ENCODE data around the gene CD99L2. TPM values are rescaled to one million over a fixed set of nuclear protein-coding genes. Genes with fewer than 3 reads are reported as not detected.

Gene CD99L2
- total and polyA plus RNA-seq, 4 donors, result 22.3 to 39.6 (median 23.8) TPM

GRCh38 chrX:150926791-150927190, 28.3 kb upstream of the CD99L2 start:
- Histone ChIP-seq H3K9ac (ENCODE audit: insufficient read depth in 1 of 2, low read length in 2 of 2) (no peak overlapping the region), H3K27ac (ENCODE audit: low read depth in 1 of 2, low read length in 1 of 2) (no peak overlapping the region), H3K4me1 (ENCODE audit: control insufficient read depth in 5 of 5, insufficient read depth in 5 of 5, low read length in 5 of 5) (no peaks in the 10 kb centered on the region), H3K4me3 (no peak overlapping the region), H3K36me3 (ENCODE audit: control insufficient read depth in 4 of 4, insufficient read depth in 4 of 4, low read length in 4 of 4) (no peaks in the 10 kb centered on the region), H3K27me3 (ENCODE audit: control insufficient read depth in 3 of 3, insufficient read depth in 3 of 3, low read length in 2 of 3) (no peaks in the 10 kb centered on the region), H3K9me3 (ENCODE audit: control insufficient read depth in 4 of 4, insufficient read depth in 3 of 4, low read length in 3 of 4) (peaks cover 0 to 7% (median 3%) of the 10 kb centered on the region in 4 donors)
- WGBS, 2 donors, result 87 to 93% methylated on average over 2 of the region's 2 CpGs
- DNase-seq, result no peak
- no peak for TF ChIP-seq CTCF (IDR thresholded peaks at IDR 0.05; ENCODE audit: control extremely low read depth, extremely low read depth)
- no peak for ATAC-seq (ENCODE audit: insufficient read depth, low FRiP score)

GRCh38 chrX:150926304-150926703, 27.8 kb upstream of the CD99L2 start:
- no peaks in the 10 kb centered on the region for H3K27me3 ChIP-seq (ENCODE audit: control insufficient read depth in 3 of 3, insufficient read depth in 3 of 3, low read length in 2 of 3)
- DNase-seq (no peak), ATAC-seq (ENCODE audit: insufficient read depth, low FRiP score) (no peak)
- no peak overlapping the region for H3K4me3 ChIP-seq
- no peak overlapping the region for H3K27ac ChIP-seq (ENCODE audit: low read depth in 1 of 2, low read length in 1 of 2)
- TF ChIP-seq CTCF (IDR thresholded peaks at IDR 0.05; ENCODE audit: control extremely low read depth, extremely low read depth), result no peak
- WGBS, 2 donors, result 73 to 100% methylated on average over 2 of the region's 2 CpGs
- H3K4me1 ChIP-seq (ENCODE audit: control insufficient read depth in 5 of 5, insufficient read depth in 5 of 5, low read length in 5 of 5), result no peaks in the 10 kb centered on the region
- no peaks in the 10 kb centered on the region for H3K36me3 ChIP-seq (ENCODE audit: control insufficient read depth in 4 of 4, insufficient read depth in 4 of 4, low read length in 4 of 4)
- peaks cover 0 to 7% (median 3%) of the 10 kb centered on the region in 4 donors for H3K9me3 ChIP-seq (ENCODE audit: control insufficient read depth in 4 of 4, insufficient read depth in 3 of 4, low read length in 3 of 4)
- H3K9ac ChIP-seq (ENCODE audit: insufficient read depth in 1 of 2, low read length in 2 of 2), result no peak overlapping the region

GRCh38 chrX:150919401-150919800, 20.9 kb upstream of the CD99L2 start:
- no peak for TF ChIP-seq CTCF (IDR thresholded peaks at IDR 0.05; ENCODE audit: control extremely low read depth, extremely low read depth)
- H3K4me1 ChIP-seq (ENCODE audit: control insufficient read depth in 5 of 5, insufficient read depth in 5 of 5, low read length in 5 of 5), result no peaks in the 10 kb centered on the region
- H3K9ac ChIP-seq (ENCODE audit: insufficient read depth in 1 of 2, low read length in 2 of 2), result no peak overlapping the region
- H3K36me3 ChIP-seq (ENCODE audit: control insufficient read depth in 4 of 4, insufficient read depth in 4 of 4, low read length in 4 of 4), result no peaks in the 10 kb centered on the region
- peaks cover 0 to 6% (median 1%) of the 10 kb centered on the region in 4 donors for H3K9me3 ChIP-seq (ENCODE audit: control insufficient read depth in 4 of 4, insufficient read depth in 3 of 4, low read length in 3 of 4)
- H3K4me3 ChIP-seq, result no peak overlapping the region
- H3K27ac ChIP-seq (ENCODE audit: low read depth in 1 of 2, low read length in 1 of 2), result no peak overlapping the region
- H3K27me3 ChIP-seq (ENCODE audit: control insufficient read depth in 3 of 3, insufficient read depth in 3 of 3, low read length in 2 of 3), result no peaks in the 10 kb centered on the region
- no peak for DNase-seq
- ATAC-seq (ENCODE audit: insufficient read depth, low FRiP score), result no peak

GRCh38 chrX:150913511-150913910, 15.0 kb upstream of the CD99L2 start:
- TF ChIP-seq CTCF (IDR thresholded peaks at IDR 0.05; ENCODE audit: control extremely low read depth, extremely low read depth), result no peak
- Histone ChIP-seq H3K9ac (ENCODE audit: insufficient read depth in 1 of 2, low read length in 2 of 2) (no peak overlapping the region), H3K4me3 (no peak overlapping the region), H3K27me3 (ENCODE audit: control insufficient read depth in 3 of 3, insufficient read depth in 3 of 3, low read length in 2 of 3) (no peaks in the 10 kb centered on the region), H3K27ac (ENCODE audit: low read depth in 1 of 2, low read length in 1 of 2) (no peak overlapping the region), H3K4me1 (ENCODE audit: control insufficient read depth in 5 of 5, insufficient read depth in 5 of 5, low read length in 5 of 5) (no peaks in the 10 kb centered on the region), H3K9me3 (ENCODE audit: control insufficient read depth in 4 of 4, insufficient read depth in 3 of 4, low read length in 3 of 4) (peaks cover 0 to 4% (median 0%) of the 10 kb centered on the region in 4 donors), H3K36me3 (ENCODE audit: control insufficient read depth in 4 of 4, insufficient read depth in 4 of 4, low read length in 4 of 4) (no peaks in the 10 kb centered on the region)
- WGBS, 2 donors, result 86 to 93% methylated on average over 9 of the region's 9 CpGs
- DNase-seq (no peak), ATAC-seq (ENCODE audit: insufficient read depth, low FRiP score) (no peak)

All from lung (tissue), 12 donors.